GM12878 (cell line): ENCODE measurements around the gene PES1.

Experiments used
- BHLHE40 ChIP-seq, 2 experiments: fragments of 450-650 bp in 1 of 2; IDR thresholded peaks; 2 replicates each; pipeline ENCODE4 v1.6.1; 2011 to 2017; ENCODE audit warnings: low read depth in 2 of 2, borderline replicate concordance in 1 of 2, improper control_type of control experiment in 1 of 2, low read length in 1 of 2, mild to moderate bottlenecking in 1 of 2
- CBX5 ChIP-seq: sonication (generic); IDR thresholded peaks from 2 replicates; pipeline ENCODE4 v1.6.1; 2016; ENCODE audit warnings: low read depth, moderate library complexity, mild to moderate bottlenecking, inconsistent platforms
- CHD1 ChIP-seq: IDR thresholded peaks from 2 replicates; pipeline ENCODE4 v1.6.1; 2012; ENCODE audit warnings: low read depth, low read length, improper control_type of control experiment
- CREB1 ChIP-seq: IDR thresholded peaks from 2 replicates; pipeline ENCODE4 v1.6.1; 2012; ENCODE audit warnings: low read depth, mild to moderate bottlenecking, inconsistent platforms
- GATAD2B ChIP-seq: fragments of 450-650 bp; conservative IDR thresholded peaks from 2 replicates; pipeline ENCODE4 v1.6.1; 2017; ENCODE audit warnings: low read depth, mild to moderate bottlenecking, moderate library complexity
- MXI1 ChIP-seq: fragments of 150-350 bp; IDR thresholded peaks from 2 replicates; pipeline ENCODE4 v1.6.1; 2011; ENCODE audit warnings: low read depth, mild to moderate bottlenecking, inconsistent platforms, low read length, improper control_type of control experiment
- SMAD1 ChIP-seq: fragments of 450-650 bp; IDR thresholded peaks from 2 replicates; pipeline ENCODE4 v1.6.1; 2018; ENCODE audit warnings: mild to moderate bottlenecking, low read depth; ENCODE audit not compliant: partially characterized antibody
- TF ChIP-seq, protein P1 (sequence below): IDR thresholded peaks from 2 replicates; pipeline ENCODE4 v1.6.1; 2012; ENCODE audit warnings: mild to moderate bottlenecking, low read depth, low read length

DNA sequence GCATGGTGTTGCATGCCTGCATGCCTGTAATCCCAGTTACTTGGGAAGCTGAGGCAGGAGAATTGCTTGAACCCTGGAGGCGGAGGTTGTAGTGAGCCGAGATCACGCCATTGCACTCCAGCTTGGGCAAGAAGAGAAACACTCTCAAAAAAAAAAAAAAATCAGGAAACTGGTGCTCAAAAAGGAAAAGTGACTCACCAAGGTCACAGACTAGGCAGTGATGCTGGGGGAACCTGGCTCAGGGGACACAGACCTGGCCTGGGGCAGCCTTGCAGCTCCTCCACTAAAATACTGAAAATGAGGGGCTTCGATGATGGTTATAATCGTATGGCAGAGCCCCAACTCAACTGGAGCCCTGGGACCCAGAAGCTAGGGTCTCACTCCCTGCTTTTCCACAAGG, 35.8 kb upstream of the PES1 start:
- TF ChIP-seq BHLHE40 (IDR thresholded peaks at IDR 0.05; ENCODE audit: borderline replicate concordance in 1 of 2, low read depth in 2 of 2, low read length in 1 of 2) (no peak), CBX5 (no peak), CREB1 (no peak), SMAD1 (no peak), GATAD2B (no peak), MXI1 (no peak), CHD1 (no peak)
- TF ChIP-seq, protein P1, sequence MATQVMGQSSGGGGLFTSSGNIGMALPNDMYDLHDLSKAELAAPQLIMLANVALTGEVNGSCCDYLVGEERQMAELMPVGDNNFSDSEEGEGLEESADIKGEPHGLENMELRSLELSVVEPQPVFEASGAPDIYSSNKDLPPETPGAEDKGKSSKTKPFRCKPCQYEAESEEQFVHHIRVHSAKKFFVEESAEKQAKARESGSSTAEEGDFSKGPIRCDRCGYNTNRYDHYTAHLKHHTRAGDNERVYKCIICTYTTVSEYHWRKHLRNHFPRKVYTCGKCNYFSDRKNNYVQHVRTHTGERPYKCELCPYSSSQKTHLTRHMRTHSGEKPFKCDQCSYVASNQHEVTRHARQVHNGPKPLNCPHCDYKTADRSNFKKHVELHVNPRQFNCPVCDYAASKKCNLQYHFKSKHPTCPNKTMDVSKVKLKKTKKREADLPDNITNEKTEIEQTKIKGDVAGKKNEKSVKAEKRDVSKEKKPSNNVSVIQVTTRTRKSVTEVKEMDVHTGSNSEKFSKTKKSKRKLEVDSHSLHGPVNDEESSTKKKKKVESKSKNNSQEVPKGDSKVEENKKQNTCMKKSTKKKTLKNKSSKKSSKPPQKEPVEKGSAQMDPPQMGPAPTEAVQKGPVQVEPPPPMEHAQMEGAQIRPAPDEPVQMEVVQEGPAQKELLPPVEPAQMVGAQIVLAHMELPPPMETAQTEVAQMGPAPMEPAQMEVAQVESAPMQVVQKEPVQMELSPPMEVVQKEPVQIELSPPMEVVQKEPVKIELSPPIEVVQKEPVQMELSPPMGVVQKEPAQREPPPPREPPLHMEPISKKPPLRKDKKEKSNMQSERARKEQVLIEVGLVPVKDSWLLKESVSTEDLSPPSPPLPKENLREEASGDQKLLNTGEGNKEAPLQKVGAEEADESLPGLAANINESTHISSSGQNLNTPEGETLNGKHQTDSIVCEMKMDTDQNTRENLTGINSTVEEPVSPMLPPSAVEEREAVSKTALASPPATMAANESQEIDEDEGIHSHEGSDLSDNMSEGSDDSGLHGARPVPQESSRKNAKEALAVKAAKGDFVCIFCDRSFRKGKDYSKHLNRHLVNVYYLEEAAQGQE, result no peak
